Measurements from ENCODE around the gene FCGR1A.
"Not testable (repeated sequence)": the region's sequence is repeated elsewhere in the genome, so short reads cannot be mapped to it uniquely, and the experiment has no call there.

FCGR1A gene

DNA sequence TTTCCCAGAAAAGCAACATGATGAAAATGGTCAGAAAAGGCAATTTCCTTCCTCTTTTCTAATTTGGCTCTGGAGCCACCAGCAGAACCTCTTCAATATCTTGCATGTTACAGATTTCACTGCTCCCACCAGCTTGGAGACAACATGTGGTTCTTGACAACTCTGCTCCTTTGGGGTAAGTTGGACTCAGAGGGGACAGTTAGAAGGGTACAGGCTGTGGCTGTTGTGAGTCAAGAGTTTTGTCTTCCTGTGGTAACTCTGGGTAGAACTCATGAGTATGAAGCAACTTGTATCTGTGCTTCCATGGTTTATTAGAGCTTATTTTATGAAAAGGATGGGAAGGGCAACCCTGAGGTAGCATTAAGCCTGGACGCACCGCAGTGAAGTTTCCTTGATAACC, at the start of gene FCGR1A:
Gene FCGR1A, plus strand, starts transcription at position 95 of the 400 bp plus-strand sequence. Its CDS starts 50 bp downstream, at position 145.
- H3K9me3 ChIP-seq (ENCODE audit: insufficient read depth, low read length); H3K4me3 ChIP-seq (ENCODE audit: insufficient read depth, low read length, poor library complexity, severe bottlenecking); H3K36me3 ChIP-seq (ENCODE audit: low read length); H3K27ac ChIP-seq (ENCODE audit: low read depth, low read length); H3K79me2 ChIP-seq (ENCODE audit: insufficient read depth, low read length); H2AFZ ChIP-seq (ENCODE audit: low read depth, low read length, severe bottlenecking); H3F3A ChIP-seq (ENCODE audit: insufficient read depth); H3K27me3 ChIP-seq (ENCODE audit: low read length); H4K20me1 ChIP-seq (ENCODE audit: low read depth, low read length); H3K9ac ChIP-seq (ENCODE audit: low read length); H3K9me2 ChIP-seq (replicated peaks; ENCODE audit: insufficient read depth, low read length); H3K4me2 ChIP-seq (ENCODE audit: low read depth, low read length, poor library complexity, severe bottlenecking): not testable (repeated sequence)

- not testable (repeated sequence) for H3K4me2 ChIP-seq (ENCODE audit: low read depth, low read length, poor library complexity, severe bottlenecking); H3K36me3 ChIP-seq (ENCODE audit: low read length); H3K79me2 ChIP-seq (ENCODE audit: insufficient read depth, low read length); H3K9me3 ChIP-seq (ENCODE audit: insufficient read depth, low read length); H3K9ac ChIP-seq (ENCODE audit: low read length); H4K20me1 ChIP-seq (ENCODE audit: low read depth, low read length); H3F3A ChIP-seq (ENCODE audit: insufficient read depth); H3K27ac ChIP-seq (ENCODE audit: low read depth, low read length); H3K4me3 ChIP-seq (ENCODE audit: insufficient read depth, low read length, poor library complexity, severe bottlenecking); H3K9me2 ChIP-seq (replicated peaks; ENCODE audit: insufficient read depth, low read length); H3K27me3 ChIP-seq (ENCODE audit: low read length); H2AFZ ChIP-seq (ENCODE audit: low read depth, low read length, severe bottlenecking)
Measured at GRCh38 chr1:149732781-149733180, 49.7 kb upstream of the FCGR1A start.

DNA sequence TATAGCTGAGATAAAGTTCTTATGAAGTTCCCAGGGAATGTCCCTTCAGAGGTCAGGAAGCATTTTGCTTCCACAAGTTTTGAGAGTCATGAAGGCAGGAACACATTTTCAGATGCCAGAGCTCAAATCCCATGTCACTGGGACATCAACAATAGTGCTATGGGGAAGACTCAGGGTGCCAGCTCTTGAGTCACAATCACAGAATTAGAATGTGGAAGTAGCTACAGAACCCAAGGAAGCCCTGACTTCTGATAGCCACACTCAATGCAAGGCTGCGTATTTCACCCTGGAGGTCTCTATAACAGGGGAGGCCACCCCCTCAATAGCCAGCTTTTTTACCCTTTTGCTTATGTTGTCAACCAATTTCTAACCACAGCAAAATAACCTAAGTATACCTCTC, 47.8 kb upstream of the FCGR1A start:
- H3K9ac ChIP-seq (ENCODE audit: low read length); H3K27ac ChIP-seq (ENCODE audit: low read depth, low read length); H2AFZ ChIP-seq (ENCODE audit: low read depth, low read length, severe bottlenecking); H3K27me3 ChIP-seq (ENCODE audit: low read length); H3K4me2 ChIP-seq (ENCODE audit: low read depth, low read length, poor library complexity, severe bottlenecking); H3K9me3 ChIP-seq (ENCODE audit: insufficient read depth, low read length); H3K9me2 ChIP-seq (replicated peaks; ENCODE audit: insufficient read depth, low read length); H3K4me3 ChIP-seq (ENCODE audit: insufficient read depth, low read length, poor library complexity, severe bottlenecking); H3K79me2 ChIP-seq (ENCODE audit: insufficient read depth, low read length); H3F3A ChIP-seq (ENCODE audit: insufficient read depth); H4K20me1 ChIP-seq (ENCODE audit: low read depth, low read length); H3K36me3 ChIP-seq (ENCODE audit: low read length): not testable (repeated sequence)

- H3K9me3 ChIP-seq (ENCODE audit: insufficient read depth, low read length); H3K9ac ChIP-seq (ENCODE audit: low read length); H3K4me3 ChIP-seq (ENCODE audit: insufficient read depth, low read length, poor library complexity, severe bottlenecking); H3K27ac ChIP-seq (ENCODE audit: low read depth, low read length); H3K79me2 ChIP-seq (ENCODE audit: insufficient read depth, low read length); H3F3A ChIP-seq (ENCODE audit: insufficient read depth); H3K9me2 ChIP-seq (replicated peaks; ENCODE audit: insufficient read depth, low read length); H3K36me3 ChIP-seq (ENCODE audit: low read length); H3K4me2 ChIP-seq (ENCODE audit: low read depth, low read length, poor library complexity, severe bottlenecking); H4K20me1 ChIP-seq (ENCODE audit: low read depth, low read length); H2AFZ ChIP-seq (ENCODE audit: low read depth, low read length, severe bottlenecking); H3K27me3 ChIP-seq (ENCODE audit: low read length): not testable (repeated sequence)
Measured at GRCh38 chr1:149740148-149740581, 42.3 kb upstream of the FCGR1A start.

- not testable (repeated sequence) for H3K4me3 ChIP-seq (ENCODE audit: insufficient read depth, low read length, poor library complexity, severe bottlenecking); H4K20me1 ChIP-seq (ENCODE audit: low read depth, low read length); H3K27me3 ChIP-seq (ENCODE audit: low read length); H3K9me3 ChIP-seq (ENCODE audit: insufficient read depth, low read length); H3K4me2 ChIP-seq (ENCODE audit: low read depth, low read length, poor library complexity, severe bottlenecking); H3K9ac ChIP-seq (ENCODE audit: low read length); H3F3A ChIP-seq (ENCODE audit: insufficient read depth); H3K9me2 ChIP-seq (replicated peaks; ENCODE audit: insufficient read depth, low read length); H3K36me3 ChIP-seq (ENCODE audit: low read length); H3K79me2 ChIP-seq (ENCODE audit: insufficient read depth, low read length); H2AFZ ChIP-seq (ENCODE audit: low read depth, low read length, severe bottlenecking); H3K27ac ChIP-seq (ENCODE audit: low read depth, low read length)
Measured at GRCh38 chr1:149740590-149741230, 41.8 kb upstream of the FCGR1A start.

DNA sequence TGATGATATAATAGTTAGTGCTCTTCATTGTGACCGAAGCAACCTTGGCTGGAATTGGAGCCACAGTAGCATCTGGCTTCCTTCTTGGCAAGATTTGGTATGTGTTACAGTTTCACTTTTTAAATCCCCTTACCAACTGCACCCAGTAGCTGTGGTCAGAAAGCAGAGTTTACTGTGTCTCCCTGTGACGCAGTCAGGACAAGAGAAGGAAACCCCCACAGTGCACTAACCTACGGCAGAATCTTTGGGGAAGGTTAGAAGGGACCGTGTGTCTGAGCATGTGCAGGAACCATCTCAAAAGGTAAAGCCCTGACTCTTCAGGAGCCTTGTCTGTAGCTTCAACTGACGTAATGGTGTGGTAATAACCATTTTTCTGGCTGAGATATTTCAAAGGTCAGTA, 40.6 kb upstream of the FCGR1A start:
- H3K27me3 ChIP-seq (ENCODE audit: low read length); H3F3A ChIP-seq (ENCODE audit: insufficient read depth); H2AFZ ChIP-seq (ENCODE audit: low read depth, low read length, severe bottlenecking); H3K36me3 ChIP-seq (ENCODE audit: low read length); H3K79me2 ChIP-seq (ENCODE audit: insufficient read depth, low read length); H3K4me3 ChIP-seq (ENCODE audit: insufficient read depth, low read length, poor library complexity, severe bottlenecking); H3K4me2 ChIP-seq (ENCODE audit: low read depth, low read length, poor library complexity, severe bottlenecking); H3K9me3 ChIP-seq (ENCODE audit: insufficient read depth, low read length); H3K9me2 ChIP-seq (replicated peaks; ENCODE audit: insufficient read depth, low read length); H4K20me1 ChIP-seq (ENCODE audit: low read depth, low read length); H3K27ac ChIP-seq (ENCODE audit: low read depth, low read length); H3K9ac ChIP-seq (ENCODE audit: low read length): not testable (repeated sequence)

GRCh38 chr1:149746463-149747356, 35.8 kb upstream of the FCGR1A start:
- H2AFZ ChIP-seq (ENCODE audit: low read depth, low read length, severe bottlenecking); H3K27ac ChIP-seq (ENCODE audit: low read depth, low read length); H3K9ac ChIP-seq (ENCODE audit: low read length); H4K20me1 ChIP-seq (ENCODE audit: low read depth, low read length); H3K4me3 ChIP-seq (ENCODE audit: insufficient read depth, low read length, poor library complexity, severe bottlenecking); H3K4me2 ChIP-seq (ENCODE audit: low read depth, low read length, poor library complexity, severe bottlenecking); H3K9me2 ChIP-seq (replicated peaks; ENCODE audit: insufficient read depth, low read length); H3K79me2 ChIP-seq (ENCODE audit: insufficient read depth, low read length); H3K27me3 ChIP-seq (ENCODE audit: low read length); H3K36me3 ChIP-seq (ENCODE audit: low read length); H3K9me3 ChIP-seq (ENCODE audit: insufficient read depth, low read length); H3F3A ChIP-seq (ENCODE audit: insufficient read depth): not testable (repeated sequence)

All from SU-DHL-6 (cell line).